OCI-LY1 (cell line): ENCODE measurements around the gene TERB1.

Experiments
- CTCF ChIP-seq: fragments of 200-600 bp; sonication (generic), shearing (Covaris generic); IDR thresholded peaks from 2 replicates; pipeline ENCODE4 v1.5.1; 2017; ENCODE audit warnings: mild to moderate bottlenecking, antibody characterized with exemption, low read length, moderate library complexity, mixed read lengths
- EZH2 ChIP-seq: fragments of 200-600 bp; sonication (generic), shearing (Covaris generic); IDR thresholded peaks from 2 replicates; pipeline ENCODE4 v1.8.0; 2017; ENCODE audit warnings: borderline replicate concordance, mixed run types, mild to moderate bottlenecking, antibody characterized with exemption, low read length, moderate library complexity, mixed read lengths

GRCh38 chr16:66848172-66848571 is 46.8 kb upstream of the TERB1 start:
- TF ChIP-seq CTCF (no peak), EZH2 (no peak)
